Measurements from ENCODE around the gene CDK16.

The CDK16 gene

GRCh38 chrX:47242321-47242720 is 23.8 kb downstream of the CDK16 start:
- no peak for DNase-seq (ENCODE audit: low spot score)
- TF ChIP-seq CTCF (IDR thresholded peaks at IDR 0.05; ENCODE audit: borderline replicate concordance, control extremely low read depth, extremely low read depth, insufficient read depth, missing control alignments) = no peak
- in situ Hi-C loops (cut with MboI; ENCODE audit: low sequenced_read_pairs, unreplicated experiment) = no loop called here

DNA sequence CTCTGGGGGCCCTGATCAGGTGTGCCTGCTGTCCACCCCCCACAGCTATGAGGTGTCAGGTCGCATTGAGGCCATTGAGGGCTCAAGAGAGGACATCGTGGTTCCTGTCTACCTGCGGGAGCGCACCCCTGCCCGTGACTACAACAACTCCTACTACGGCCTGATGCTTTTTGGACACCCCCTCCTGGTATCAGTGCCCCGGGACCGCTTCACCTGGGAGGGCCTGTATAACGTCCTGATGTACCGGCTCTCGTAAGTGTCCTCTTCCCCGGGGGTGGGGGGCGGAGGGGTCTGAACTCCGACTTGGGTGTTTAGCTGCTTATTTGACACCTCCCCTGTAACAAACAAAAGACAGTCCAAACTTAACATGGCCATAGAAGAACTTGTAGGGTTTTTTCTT is 24.9 kb downstream of the CDK16 start:
- no peak for TF ChIP-seq CTCF (IDR thresholded peaks at IDR 0.05; ENCODE audit: borderline replicate concordance, control extremely low read depth, extremely low read depth, insufficient read depth, missing control alignments)
- in situ Hi-C loops (cut with MboI; ENCODE audit: low sequenced_read_pairs, unreplicated experiment) = no loop called here
- no peak for DNase-seq (ENCODE audit: low spot score)

DNA sequence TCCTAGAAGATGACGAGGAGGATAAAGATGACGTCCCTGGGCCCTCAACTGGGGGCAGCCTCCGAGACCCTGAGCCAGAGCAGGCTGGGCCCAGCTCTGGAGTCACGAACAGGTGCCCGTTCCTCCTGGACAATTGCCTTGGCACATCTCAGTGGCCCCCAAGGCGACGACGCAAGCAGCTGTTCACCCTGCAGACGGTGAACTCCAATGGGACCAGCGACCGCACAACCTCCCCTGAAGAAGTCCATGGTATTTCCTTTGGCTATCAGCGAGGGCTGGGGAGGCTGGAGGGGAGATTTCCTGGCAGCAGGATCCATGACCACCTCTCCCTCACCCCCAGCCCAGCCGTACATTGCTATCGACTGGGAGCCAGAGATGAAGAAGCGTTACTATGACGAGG is 26.2 kb downstream of the CDK16 start:
- TF ChIP-seq CTCF (IDR thresholded peaks at IDR 0.05; ENCODE audit: borderline replicate concordance, control extremely low read depth, extremely low read depth, insufficient read depth, missing control alignments) = no peak
- in situ Hi-C loops (cut with MboI; ENCODE audit: low sequenced_read_pairs, unreplicated experiment) = no loop called here
- DNase-seq (ENCODE audit: low spot score) = no peak

DNA sequence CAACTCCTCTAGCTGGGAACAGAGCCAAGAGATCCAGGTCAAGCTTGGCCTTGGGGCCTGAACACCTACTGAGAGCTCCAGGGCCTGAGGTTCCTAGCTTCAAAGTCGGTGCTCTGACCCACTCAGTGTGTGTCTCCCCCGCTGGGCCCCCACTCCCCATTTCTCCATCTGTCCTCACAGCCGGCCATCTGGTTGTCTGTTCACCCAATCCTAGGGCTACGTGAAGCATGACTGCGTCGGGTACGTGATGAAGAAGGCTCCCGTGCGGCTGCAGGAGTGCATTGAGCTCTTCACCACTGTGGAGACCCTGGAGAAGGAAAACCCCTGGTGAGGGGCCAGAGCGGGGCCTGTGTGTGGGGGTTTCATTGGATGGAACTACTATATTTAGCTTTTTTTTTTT is 26.7 kb downstream of the CDK16 start:
- no peak for TF ChIP-seq CTCF (IDR thresholded peaks at IDR 0.05; ENCODE audit: borderline replicate concordance, control extremely low read depth, extremely low read depth, insufficient read depth, missing control alignments)
- in situ Hi-C loops (cut with MboI; ENCODE audit: low sequenced_read_pairs, unreplicated experiment) = no loop called here
- DNase-seq (ENCODE audit: low spot score) = no peak

DNA sequence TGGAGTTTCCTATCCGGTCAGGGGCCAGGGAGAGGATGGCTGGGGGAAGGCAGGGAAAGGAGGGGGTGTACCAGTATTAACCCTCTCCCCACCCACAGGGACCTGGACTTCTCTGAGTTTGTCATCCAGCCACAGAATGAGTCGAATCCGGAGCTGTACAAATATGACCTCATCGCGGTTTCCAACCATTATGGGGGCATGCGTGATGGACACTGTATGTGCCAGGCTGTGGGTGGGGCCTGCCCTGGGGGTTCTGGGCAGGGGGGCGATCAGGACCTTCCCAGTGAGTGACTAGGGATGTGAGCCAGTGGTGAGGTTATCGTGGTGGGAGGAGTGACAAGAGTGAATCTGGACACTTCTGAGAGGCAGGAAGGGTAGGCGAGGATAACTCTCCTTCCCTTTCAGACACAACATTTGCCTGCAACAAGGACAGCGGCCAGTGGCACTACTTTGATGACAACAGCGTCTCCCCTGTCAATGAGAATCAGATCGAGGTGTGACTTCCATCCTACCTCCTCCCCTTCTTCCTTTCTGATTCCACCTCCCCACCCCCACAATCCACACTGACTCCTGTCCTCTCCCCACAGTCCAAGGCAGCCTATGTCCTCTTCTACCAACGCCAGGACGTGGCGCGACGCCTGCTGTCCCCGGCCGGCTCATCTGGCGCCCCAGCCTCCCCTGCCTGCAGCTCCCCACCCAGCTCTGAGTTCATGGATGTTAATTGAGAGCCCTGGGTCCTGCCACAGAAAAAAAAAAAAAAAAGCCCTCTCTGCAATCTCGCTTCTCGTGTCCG is 28.9 kb downstream of the CDK16 start:
- no peak for TF ChIP-seq CTCF (IDR thresholded peaks at IDR 0.05; ENCODE audit: borderline replicate concordance, control extremely low read depth, extremely low read depth, insufficient read depth, missing control alignments)
- in situ Hi-C loops (cut with MboI; ENCODE audit: low sequenced_read_pairs, unreplicated experiment) = no loop called here
- no peak for DNase-seq (ENCODE audit: low spot score)

DNA sequence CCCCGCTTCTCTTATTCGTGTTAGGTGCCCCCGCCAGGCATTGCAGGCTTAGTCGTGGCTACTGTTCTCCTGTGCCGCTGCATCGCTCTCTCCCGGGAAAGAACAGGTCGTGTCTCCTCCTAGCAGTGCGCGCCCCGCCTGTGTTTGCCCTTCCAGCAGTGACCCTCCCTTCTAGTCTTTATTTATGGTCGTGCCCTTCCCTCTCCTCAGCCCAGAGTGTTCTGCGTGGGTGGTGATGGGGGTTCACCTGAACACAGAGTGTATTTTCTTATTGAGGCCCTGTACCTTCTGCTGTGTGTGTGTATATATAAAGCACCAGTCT is 29.5 kb downstream of the CDK16 start:
- TF ChIP-seq CTCF (IDR thresholded peaks at IDR 0.05; ENCODE audit: borderline replicate concordance, control extremely low read depth, extremely low read depth, insufficient read depth, missing control alignments) = no peak
- in situ Hi-C loops (cut with MboI; ENCODE audit: low sequenced_read_pairs, unreplicated experiment) = no loop called here
- no peak for DNase-seq (ENCODE audit: low spot score)

Measured in GM13976 (cell line).